HS-27A (cell line): Measurements from ENCODE around the gene B4GALNT3.

Experiments used
- DNase-seq: peaks from one replicate; pipeline ENCODE4 v3.0.0-alpha.2; 2012; ENCODE audit warnings: low read depth, missing footprints

The B4GALNT3 gene

DNA sequence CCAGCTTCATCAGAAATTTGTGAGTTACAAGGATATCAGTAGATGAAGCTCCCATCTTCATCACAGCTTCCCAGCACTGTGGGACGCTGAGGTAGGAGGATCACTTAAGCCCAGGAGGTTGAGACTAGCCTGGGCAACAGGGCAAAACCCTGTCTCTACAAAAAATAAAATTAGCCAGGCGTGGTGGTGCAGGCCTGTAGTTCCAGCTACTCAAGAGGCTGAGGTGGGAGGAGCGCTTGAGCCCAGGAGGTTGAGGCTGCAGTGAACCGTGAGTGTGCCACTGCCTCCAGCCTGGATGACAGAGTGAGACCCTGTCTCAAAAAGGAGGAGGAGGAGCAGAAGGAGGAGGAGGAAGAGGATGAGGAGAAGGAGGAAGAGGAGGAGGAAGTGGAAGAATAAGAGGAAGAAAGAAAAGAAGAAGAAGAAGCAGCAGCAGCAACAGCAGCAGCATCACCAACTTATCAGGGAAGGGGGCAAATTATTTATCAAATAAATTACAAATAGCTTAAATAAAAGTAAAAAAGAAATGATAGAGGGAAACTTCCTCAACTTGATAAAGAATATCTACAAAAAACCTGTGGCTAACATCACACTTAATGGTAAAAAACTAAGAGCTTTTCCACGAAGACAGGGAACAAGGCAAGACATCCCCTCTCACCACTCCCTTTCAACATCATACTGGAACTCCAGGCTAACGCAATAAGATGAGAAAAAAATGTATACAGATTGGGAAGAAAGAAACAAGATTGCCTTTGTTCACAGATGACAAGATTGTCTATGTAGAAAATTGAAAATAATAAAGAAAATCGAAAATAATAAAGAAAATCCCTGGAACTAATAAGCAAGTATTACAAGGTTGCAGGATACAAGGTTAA, 133.9 kb downstream of the B4GALNT3 start:
- no peak for DNase-seq

- no peak for DNase-seq
Observed at GRCh38 chr12:597926-598568, 138.3 kb downstream of the B4GALNT3 start.

- DNase-seq, result no peak
Observed at GRCh38 chr12:599756-600155, 140.0 kb downstream of the B4GALNT3 start.

GRCh38 chr12:601976-602699, 142.4 kb downstream of the B4GALNT3 start:
- no peak for DNase-seq

DNA sequence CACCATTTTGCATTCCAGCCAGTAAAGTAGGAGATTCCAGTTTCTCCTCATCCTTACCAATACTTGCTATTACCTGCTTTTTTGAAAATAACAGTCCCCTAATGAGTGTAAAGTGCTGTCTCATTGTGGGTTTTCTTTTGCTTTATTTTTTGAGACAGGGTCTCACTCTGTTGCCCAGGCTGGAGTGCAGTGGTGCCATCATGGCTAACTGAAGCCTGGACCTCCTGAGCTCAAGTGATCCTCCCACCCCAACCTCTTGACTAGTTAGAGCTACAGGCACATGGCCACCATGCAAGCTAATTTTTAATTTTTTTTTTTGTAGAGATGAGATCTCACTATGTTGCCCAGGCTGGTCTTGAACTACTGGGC, 142.9 kb downstream of the B4GALNT3 start:
- no peak for DNase-seq

DNA sequence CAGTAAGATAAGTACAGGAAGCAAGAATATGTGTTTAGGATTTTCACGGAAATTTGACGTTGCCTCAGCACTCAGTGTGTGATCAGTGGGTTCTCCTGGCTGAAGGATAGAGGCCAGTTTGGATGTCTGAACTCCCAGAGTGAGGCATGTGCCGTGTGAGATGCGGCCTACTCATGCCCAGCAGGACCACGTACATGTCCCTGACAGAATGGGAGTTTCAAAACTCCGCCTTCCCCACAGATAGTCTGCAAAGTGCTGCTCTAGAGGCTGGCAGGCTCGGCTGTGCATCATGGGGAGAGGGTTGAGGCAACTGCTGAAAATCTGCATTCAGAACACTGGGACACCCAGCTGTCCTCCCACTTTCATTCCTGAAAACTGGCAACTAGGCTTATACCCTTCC, 145.2 kb downstream of the B4GALNT3 start:
- DNase-seq, result no peak

DNA sequence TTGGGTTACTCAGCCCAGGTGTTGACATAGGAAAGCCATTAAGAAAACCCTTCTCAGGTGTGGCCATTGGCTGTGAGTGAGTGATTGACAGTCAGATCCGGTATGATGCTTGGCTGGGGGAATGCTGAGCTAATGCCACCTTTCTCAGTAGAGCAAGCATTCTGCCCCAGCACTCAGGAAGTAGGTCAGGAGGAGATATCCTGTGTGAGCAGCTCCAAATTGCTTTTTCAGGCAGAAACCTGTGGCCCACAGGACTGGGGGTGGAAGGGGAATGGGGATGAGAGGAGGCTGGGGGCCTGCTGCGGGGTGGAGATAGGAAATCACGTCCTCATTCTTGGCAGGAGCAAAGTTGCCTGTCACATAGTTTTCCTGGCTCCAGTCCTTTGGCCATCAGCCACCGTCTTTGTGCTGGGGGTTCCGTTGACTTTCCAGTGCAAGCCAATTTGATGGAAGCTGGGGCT, 147.8 kb downstream of the B4GALNT3 start:
- DNase-seq, result no peak

- DNase-seq, result no peak
Observed at GRCh38 chr12:608413-608812, 148.7 kb downstream of the B4GALNT3 start.

DNA sequence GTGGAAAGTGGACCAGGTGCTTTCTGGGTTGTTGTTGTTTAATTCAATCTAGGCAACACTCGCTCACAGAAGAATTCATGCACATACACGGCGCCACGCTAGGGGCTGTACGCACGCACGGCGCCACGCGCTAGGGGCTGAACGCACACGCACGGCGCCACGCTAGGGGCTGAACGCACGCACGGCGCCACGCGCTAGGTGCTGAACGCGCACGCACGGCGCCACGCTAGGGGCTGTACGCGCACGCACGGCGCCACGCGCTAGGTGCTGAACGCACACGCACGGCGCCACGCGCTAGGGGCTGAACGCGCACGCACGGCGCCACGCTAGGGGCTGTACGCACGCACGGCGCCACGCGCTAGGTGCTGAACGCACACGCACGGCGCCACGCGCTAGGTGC, 149.2 kb downstream of the B4GALNT3 start:
- DNase-seq, result no peak

DNA sequence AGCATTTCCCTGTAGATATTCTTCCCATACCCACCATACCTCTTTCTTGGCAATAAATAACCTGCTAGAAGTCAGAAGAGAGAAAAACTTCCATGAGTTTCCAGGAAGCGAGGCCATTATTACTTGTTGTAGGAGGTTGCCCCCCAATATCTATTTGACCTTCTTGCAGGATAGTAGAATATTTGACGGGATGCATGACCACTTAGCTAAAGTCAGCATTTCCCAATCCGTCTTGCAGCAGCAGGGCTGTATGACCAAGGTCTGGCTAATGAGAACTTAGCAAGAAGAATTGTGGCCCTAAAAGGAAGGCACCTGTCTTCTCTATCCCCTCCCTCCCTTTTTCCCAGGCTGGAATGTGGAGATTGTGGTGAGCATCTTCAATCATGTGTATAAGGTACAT, 152.0 kb downstream of the B4GALNT3 start:
- no peak for DNase-seq

- DNase-seq, result no peak
Observed at GRCh38 chr12:612293-612692, 152.6 kb downstream of the B4GALNT3 start.

GRCh38 chr12:612886-613285, 153.1 kb downstream of the B4GALNT3 start:
- no peak for DNase-seq
